HG02798 (cell line): ENCODE results near the gene PCDH12.
"Not testable (repeated sequence)": the region's sequence is repeated elsewhere in the genome, so short reads cannot be mapped to it uniquely, and the experiment has no call there.

ENCODE experiments used
- ATAC-seq: cut with Tn5 transposase; IDR thresholded peaks from one replicate; pipeline ENCODE4 v1.9.1; 2021; ENCODE audit warnings: mild to moderate bottlenecking; ENCODE audit not compliant: unreplicated experiment, poor library complexity

PCDH12 gene

GRCh38 chr5:141941779-141942178 is 16.2 kb downstream of the PCDH12 start:
- no peak for ATAC-seq

- no peak for ATAC-seq
Observed at GRCh38 chr5:141941307-141941706, 16.7 kb downstream of the PCDH12 start.

- no peak for ATAC-seq
Observed at GRCh38 chr5:141940695-141941271, 17.2 kb downstream of the PCDH12 start.

- ATAC-seq = no peak
Observed at GRCh38 chr5:141935538-141935937, 22.5 kb downstream of the PCDH12 start.

- no peak for ATAC-seq
Observed at GRCh38 chr5:141934099-141934844, 23.7 kb downstream of the PCDH12 start.

GRCh38 chr5:141933151-141933550 is 24.9 kb downstream of the PCDH12 start:
- ATAC-seq = no peak

GRCh38 chr5:141931694-141932093 is 26.3 kb downstream of the PCDH12 start:
- ATAC-seq = no peak

- ATAC-seq = no peak
Observed at GRCh38 chr5:141929398-141930058, 28.5 kb downstream of the PCDH12 start.

GRCh38 chr5:141928051-141928450 is 30.0 kb downstream of the PCDH12 start:
- no peak for ATAC-seq

GRCh38 chr5:141926434-141926833 is 31.6 kb downstream of the PCDH12 start:
- ATAC-seq = no peak

- ATAC-seq = peak; percentile 97
Observed at GRCh38 chr5:141923448-141924313, 34.3 kb downstream of the PCDH12 start, which contains the start of gene DELE1. Gene DELE1 (plus strand): TSS chr5:141923871. CDS start chr5:141923942, 71 bp downstream.

GRCh38 chr5:141922827-141923447 is 35.1 kb downstream of the PCDH12 start:
- ATAC-seq = not testable (repeated sequence)

- no peak for ATAC-seq
Observed at GRCh38 chr5:141920771-141921170, 37.2 kb downstream of the PCDH12 start.

GRCh38 chr5:141919218-141920119 is 38.5 kb downstream of the PCDH12 start:
- no peak for ATAC-seq

GRCh38 chr5:141917760-141918159 is 40.2 kb downstream of the PCDH12 start:
- ATAC-seq = no peak

GRCh38 chr5:141916522-141916921 is 41.5 kb downstream of the PCDH12 start:
- ATAC-seq = no peak

GRCh38 chr5:141915881-141916336 is 42.1 kb downstream of the PCDH12 start:
- ATAC-seq = no peak

- ATAC-seq = no peak
Observed at GRCh38 chr5:141914797-141915196, 43.2 kb downstream of the PCDH12 start.

GRCh38 chr5:141914199-141914743 is 43.7 kb downstream of the PCDH12 start:
- peak; percentile 81 for ATAC-seq
